Uterus (tissue), 2 donors: ENCODE data around the gene PTBP3.

Experiments used
- CTCF ChIP-seq, 4 experiments: fragments of 200-600 bp in 2 of 4; fragments of 450-650 bp in 2 of 4; sonication (generic) in 2 of 4; IDR thresholded peaks; one replicate each; pipeline ENCODE4 v1.5.1; 2016 to 2019; ENCODE audit warnings: antibody characterized with exemption in 4 of 4, mild to moderate bottlenecking in 2 of 4, moderate library complexity in 1 of 4
- POLR2A ChIP-seq, 2 donors: fragments of 450-650 bp; IDR thresholded peaks; one replicate each; pipeline ENCODE4 v1.6.1; 2016; ENCODE audit warnings: antibody characterized with exemption in 2 of 2, mild to moderate bottlenecking in 1 of 2, moderate library complexity in 1 of 2

- no peak for TF ChIP-seq POLR2A (IDR thresholded peaks at IDR 0.05)
- TF ChIP-seq CTCF (IDR thresholded peaks at IDR 0.05) = no peak
Measured at GRCh38 chr9:112194969-112195431, 138.4 kb downstream of the PTBP3 start.
